Panc1 (cell line): Measurements from ENCODE around the gene POLN. TPM values are rescaled to one million over a fixed set of nuclear protein-coding genes. Genes with fewer than 3 reads are reported as not detected.

Experiments
- ATAC-seq: fragments of 200-7000 bp; cut with Tn5 transposase; 2 replicates; pipeline ENCODE4 v1.9.1; 2020; ENCODE audit warnings: mild to moderate bottlenecking, moderate library complexity
- BruUV-seq: library from RNA; stranded (reverse); fragments of 400-500 nt; replicated peaks from 2 replicates; lab custom pipeline; 2021; lab: Mats Ljungman, UMichigan
- CTCF ChIA-PET: fragments of 300-600 bp; sonication (Branson Sonifier 250); formaldehyde crosslinking; loops from one replicate; lab custom pipeline; 2022; ENCODE audit warnings: antibody characterized with exemption; lab: Charles Lee
- POLR2A ChIA-PET: fragments of 300-600 bp; sonication (Branson Sonifier 250); formaldehyde crosslinking; loops from one replicate; lab custom pipeline; 2022; ENCODE audit warnings: antibody characterized with exemption; lab: Charles Lee
- DNase-seq: peaks from one replicate; pipeline ENCODE4 v3.0.0-alpha.2; 2010; ENCODE audit warnings: low read depth, low spot score
- H3K27ac ChIP-seq: 2 replicates; pipeline ENCODE4 v1.5.1; 2011; ENCODE audit warnings: mild to moderate bottlenecking, low read length, inconsistent platforms
- H3K27me3 ChIP-seq: fragments of 200-500 bp; sonication (Bioruptor generic); 2 replicates; pipeline ENCODE4 v1.6.0; 2014; ENCODE audit warnings: low read length, inconsistent platforms; ENCODE audit not compliant: control insufficient read depth, insufficient read depth
- H3K36me3 ChIP-seq: fragments of 200-500 bp; sonication (Bioruptor generic); 2 replicates; pipeline ENCODE4 v1.5.1; 2014; ENCODE audit warnings: inconsistent platforms, mild to moderate bottlenecking, low read length, moderate library complexity; ENCODE audit not compliant: control insufficient read depth, insufficient read depth
- H3K4me1 ChIP-seq: 2 replicates; pipeline ENCODE4 v1.5.1; 2011; ENCODE audit warnings: inconsistent platforms, mild to moderate bottlenecking, low read length, moderate library complexity; ENCODE audit not compliant: control insufficient read depth, insufficient read depth
- H3K4me3 ChIP-seq, 2 experiments: 2 replicates each; pipeline ENCODE4 v1.5.1; 2011 to 2012; ENCODE audit warnings: low read depth in 2 of 2, low read length in 2 of 2, mild to moderate bottlenecking in 2 of 2, inconsistent platforms in 1 of 2, moderate library complexity in 1 of 2
- H3K9me3 ChIP-seq: fragments of 200-500 bp; sonication (Bioruptor generic); 2 replicates; pipeline ENCODE4 v1.5.1; 2014; ENCODE audit warnings: low read depth, mild to moderate bottlenecking, inconsistent platforms, low read length, moderate library complexity; ENCODE audit not compliant: control insufficient read depth, insufficient read depth
- POLR2AphosphoS5 ChIP-seq: IDR thresholded peaks from 2 replicates; pipeline ENCODE4 v1.6.1; 2012; ENCODE audit warnings: mild to moderate bottlenecking, low read depth, low read length, moderate library complexity
- SIN3A ChIP-seq: IDR thresholded peaks from 2 replicates; pipeline ENCODE4 v1.6.1; 2012; ENCODE audit warnings: low read depth, mild to moderate bottlenecking, low read length, moderate library complexity, borderline replicate concordance; ENCODE audit not compliant: insufficient read depth
- TCF7L2 ChIP-seq: IDR thresholded peaks from 2 replicates; pipeline ENCODE4 v1.6.1; 2011; ENCODE audit warnings: mild to moderate bottlenecking, low read depth, low read length, inconsistent platforms
- in situ Hi-C: cut with HindIII; loops from 2 replicates; pipeline ENCODE4 v1.10.0; 2016; ENCODE audit warnings: low sequenced_read_pairs, low pct_unique_long_range_greater_than_20kb
- intact Hi-C: fragments of 100-400 bp; cut with micrococcal nuclease; formaldehyde crosslinking; loops from one replicate; pipeline ENCODE4 v1.10.0; 2022; ENCODE audit not compliant: unreplicated experiment
- total RNA-seq: library from RNA; stranded (reverse); gene quantifications from one replicate; pipeline ENCODE4 v1.2.1, GENCODE V29; 2021; ENCODE audit not compliant: unreplicated experiment
- TF ChIP-seq, protein P1 (sequence below): fragments of 450-650 bp; IDR thresholded peaks from 2 replicates; pipeline ENCODE4 v1.5.1; 2017; ENCODE audit warnings: mild to moderate bottlenecking
- TF ChIP-seq, protein P2 (sequence below), 2 experiments: IDR thresholded peaks; 2 replicates each; pipeline ENCODE4 v1.6.1; 2011 to 2012; ENCODE audit warnings: low read depth in 2 of 2, control low read depth in 1 of 2, low read length in 1 of 2, mild to moderate bottlenecking in 1 of 2, moderate library complexity in 1 of 2; ENCODE audit not compliant: insufficient read depth in 1 of 2

POLN gene
- total RNA-seq, 1 experiment from 2014 or later: 4.3 TPM

DNA sequence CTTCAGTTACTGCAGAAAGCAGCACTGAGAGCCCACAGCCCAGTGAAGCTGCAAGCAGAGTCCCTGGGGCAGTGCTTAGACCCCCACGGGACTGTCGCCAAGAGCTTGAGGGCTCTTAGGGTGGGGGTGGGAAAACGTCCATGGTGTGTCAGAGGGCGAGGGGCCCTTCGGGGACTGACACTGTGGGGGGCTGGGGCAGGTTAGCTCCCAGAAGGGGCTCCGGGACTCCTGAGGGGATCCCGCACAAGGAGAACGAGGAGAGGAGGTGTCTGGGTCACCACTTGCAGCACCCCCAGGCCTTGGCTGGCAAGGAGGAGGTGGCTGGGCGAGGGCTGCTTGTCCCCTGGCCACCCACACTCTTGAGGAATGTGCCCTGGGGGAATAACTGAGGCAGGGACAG is 162.0 kb downstream of the POLN start:
- H3K36me3 ChIP-seq: no peaks in the 10 kb centered on the region
- H3K4me3 ChIP-seq: no peak overlapping the region
- no peak for DNase-seq
- POLR2A ChIA-PET: no interaction called here
- no peak for ATAC-seq
- no peaks in the 10 kb centered on the region for H3K9me3 ChIP-seq
- H3K27ac ChIP-seq: no peak overlapping the region
- TF ChIP-seq, protein P1, sequence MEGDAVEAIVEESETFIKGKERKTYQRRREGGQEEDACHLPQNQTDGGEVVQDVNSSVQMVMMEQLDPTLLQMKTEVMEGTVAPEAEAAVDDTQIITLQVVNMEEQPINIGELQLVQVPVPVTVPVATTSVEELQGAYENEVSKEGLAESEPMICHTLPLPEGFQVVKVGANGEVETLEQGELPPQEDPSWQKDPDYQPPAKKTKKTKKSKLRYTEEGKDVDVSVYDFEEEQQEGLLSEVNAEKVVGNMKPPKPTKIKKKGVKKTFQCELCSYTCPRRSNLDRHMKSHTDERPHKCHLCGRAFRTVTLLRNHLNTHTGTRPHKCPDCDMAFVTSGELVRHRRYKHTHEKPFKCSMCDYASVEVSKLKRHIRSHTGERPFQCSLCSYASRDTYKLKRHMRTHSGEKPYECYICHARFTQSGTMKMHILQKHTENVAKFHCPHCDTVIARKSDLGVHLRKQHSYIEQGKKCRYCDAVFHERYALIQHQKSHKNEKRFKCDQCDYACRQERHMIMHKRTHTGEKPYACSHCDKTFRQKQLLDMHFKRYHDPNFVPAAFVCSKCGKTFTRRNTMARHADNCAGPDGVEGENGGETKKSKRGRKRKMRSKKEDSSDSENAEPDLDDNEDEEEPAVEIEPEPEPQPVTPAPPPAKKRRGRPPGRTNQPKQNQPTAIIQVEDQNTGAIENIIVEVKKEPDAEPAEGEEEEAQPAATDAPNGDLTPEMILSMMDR: no peak
- TF ChIP-seq POLR2AphosphoS5: no peak
- TF ChIP-seq, protein P2, sequence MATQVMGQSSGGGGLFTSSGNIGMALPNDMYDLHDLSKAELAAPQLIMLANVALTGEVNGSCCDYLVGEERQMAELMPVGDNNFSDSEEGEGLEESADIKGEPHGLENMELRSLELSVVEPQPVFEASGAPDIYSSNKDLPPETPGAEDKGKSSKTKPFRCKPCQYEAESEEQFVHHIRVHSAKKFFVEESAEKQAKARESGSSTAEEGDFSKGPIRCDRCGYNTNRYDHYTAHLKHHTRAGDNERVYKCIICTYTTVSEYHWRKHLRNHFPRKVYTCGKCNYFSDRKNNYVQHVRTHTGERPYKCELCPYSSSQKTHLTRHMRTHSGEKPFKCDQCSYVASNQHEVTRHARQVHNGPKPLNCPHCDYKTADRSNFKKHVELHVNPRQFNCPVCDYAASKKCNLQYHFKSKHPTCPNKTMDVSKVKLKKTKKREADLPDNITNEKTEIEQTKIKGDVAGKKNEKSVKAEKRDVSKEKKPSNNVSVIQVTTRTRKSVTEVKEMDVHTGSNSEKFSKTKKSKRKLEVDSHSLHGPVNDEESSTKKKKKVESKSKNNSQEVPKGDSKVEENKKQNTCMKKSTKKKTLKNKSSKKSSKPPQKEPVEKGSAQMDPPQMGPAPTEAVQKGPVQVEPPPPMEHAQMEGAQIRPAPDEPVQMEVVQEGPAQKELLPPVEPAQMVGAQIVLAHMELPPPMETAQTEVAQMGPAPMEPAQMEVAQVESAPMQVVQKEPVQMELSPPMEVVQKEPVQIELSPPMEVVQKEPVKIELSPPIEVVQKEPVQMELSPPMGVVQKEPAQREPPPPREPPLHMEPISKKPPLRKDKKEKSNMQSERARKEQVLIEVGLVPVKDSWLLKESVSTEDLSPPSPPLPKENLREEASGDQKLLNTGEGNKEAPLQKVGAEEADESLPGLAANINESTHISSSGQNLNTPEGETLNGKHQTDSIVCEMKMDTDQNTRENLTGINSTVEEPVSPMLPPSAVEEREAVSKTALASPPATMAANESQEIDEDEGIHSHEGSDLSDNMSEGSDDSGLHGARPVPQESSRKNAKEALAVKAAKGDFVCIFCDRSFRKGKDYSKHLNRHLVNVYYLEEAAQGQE (IDR thresholded peaks at IDR 0.05; ENCODE audit: insufficient read depth in 1 of 2, low read depth in 2 of 2, low read length in 1 of 2): no peak
- TF ChIP-seq TCF7L2: no peak
- TF ChIP-seq SIN3A: no peak
- CTCF ChIA-PET: no interaction called here
- in situ Hi-C loops: no loop called here
- intact Hi-C loops: no loop called here
- no TSS peak for BruUV-seq
- H3K4me1 ChIP-seq: no peaks in the 10 kb centered on the region
- no peaks in the 10 kb centered on the region for H3K27me3 ChIP-seq

DNA sequence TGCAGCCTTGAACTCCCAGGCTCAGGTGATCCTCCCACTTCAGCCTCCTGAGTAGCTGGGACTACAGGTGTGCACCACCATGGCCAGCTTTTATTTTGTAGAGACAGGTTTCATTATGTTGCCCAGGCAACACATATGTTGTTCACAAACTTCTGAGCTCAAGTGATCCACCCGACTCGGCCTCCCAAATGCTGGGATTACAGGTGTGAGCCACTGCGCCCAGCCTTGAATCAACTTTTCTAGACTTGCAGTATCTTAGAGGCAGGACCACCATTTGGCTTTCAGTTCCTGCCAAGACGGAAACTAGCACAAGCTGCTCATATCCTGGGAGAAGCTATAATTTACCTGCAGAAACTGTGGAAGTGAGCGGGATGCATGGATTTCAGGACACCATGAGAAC is 162.9 kb downstream of the POLN start:
- in situ Hi-C loops: no loop called here
- CTCF ChIA-PET: no interaction called here

More for the DNA sequence above, 162.9 kb downstream of the POLN start:
- DNase-seq (no peak), ATAC-seq (no peak)
- Histone ChIP-seq H3K27ac (no peak overlapping the region), H3K36me3 (no peaks in the 10 kb centered on the region), H3K4me1 (no peaks in the 10 kb centered on the region), H3K9me3 (no peaks in the 10 kb centered on the region), H3K27me3 (no peaks in the 10 kb centered on the region), H3K4me3 (no peak overlapping the region)
- intact Hi-C loops: no loop called here
- TF ChIP-seq, protein P1: no peak
- TF ChIP-seq, protein P2 (IDR thresholded peaks at IDR 0.05; ENCODE audit: insufficient read depth in 1 of 2, low read depth in 2 of 2, low read length in 1 of 2): no peak
- TF ChIP-seq SIN3A (no peak), TCF7L2 (no peak), POLR2AphosphoS5 (no peak)
- BruUV-seq: no TSS peak
- POLR2A ChIA-PET: no interaction called here
